GM18499 (cell line): ENCODE results near the gene MEI4.

ENCODE experiments used
- ATAC-seq: cut with Tn5 transposase; IDR thresholded peaks from one replicate; pipeline ENCODE4 v1.9.1; 2021; ENCODE audit warnings: moderate number of reproducible peaks; ENCODE audit not compliant: insufficient read depth, unreplicated experiment

MEI4 gene

DNA sequence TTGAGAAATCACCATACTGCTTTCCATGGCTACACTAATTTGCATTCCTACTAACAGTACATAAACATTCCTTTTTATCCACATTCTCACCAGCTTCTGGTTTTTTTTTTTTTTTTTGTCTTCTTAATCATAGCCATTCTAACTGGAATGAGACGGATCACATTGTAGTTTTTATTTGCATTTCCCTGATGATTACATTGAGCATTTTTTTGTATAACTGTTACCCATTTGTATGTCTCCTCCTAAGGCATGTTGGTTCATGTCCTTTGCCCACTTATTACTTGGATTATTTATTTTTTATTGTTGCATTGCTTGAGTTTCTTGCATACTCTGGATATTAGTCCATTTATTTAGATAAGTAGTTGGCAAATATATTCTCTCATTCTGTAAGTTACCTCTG is 258.0 kb downstream of the MEI4 start:
- no peak for ATAC-seq

DNA sequence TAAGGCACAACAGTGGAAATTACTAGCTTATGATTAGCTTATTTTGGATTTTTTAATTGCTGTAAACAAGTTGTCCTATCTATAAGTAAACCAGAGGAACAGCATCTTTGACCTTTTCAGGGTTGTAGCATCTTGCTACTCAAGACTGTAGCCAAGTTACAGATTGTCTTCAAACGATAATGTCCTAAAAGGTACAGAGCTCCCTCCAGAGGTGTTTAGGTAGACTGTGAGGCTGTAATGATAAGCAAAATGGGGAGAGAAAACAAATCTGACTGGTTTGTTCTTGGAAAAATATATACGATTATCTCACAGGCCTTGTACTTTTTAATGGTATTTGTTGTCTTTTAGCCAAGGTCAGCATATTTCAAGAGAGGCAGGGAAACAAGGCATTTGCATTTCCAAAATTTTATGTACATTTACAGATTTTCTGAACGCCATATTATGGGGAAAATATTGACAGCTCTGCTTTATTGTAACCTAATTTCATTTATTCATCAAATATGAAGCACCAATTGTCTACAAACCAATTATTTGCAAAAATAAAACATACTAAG is 273.4 kb downstream of the MEI4 start:
- ATAC-seq = no peak

DNA sequence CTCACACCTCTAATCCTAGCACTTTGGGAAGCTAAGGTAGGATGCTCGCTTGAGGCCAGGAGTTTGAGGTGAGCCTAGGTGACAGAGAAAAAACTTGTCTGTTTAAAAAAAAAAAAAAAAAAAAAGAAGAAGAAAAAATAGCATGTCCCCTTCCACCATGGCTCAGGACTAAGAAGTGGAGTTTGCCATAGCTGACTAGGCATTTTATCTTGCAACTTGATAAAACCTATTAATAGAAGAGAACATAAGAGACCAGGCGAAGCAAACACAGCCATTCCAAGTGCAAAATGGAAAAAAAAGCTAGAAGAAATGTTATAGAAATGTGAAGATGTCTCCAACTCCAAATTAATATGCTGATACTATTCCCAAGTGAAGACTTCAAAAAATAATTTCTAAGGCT is 277.5 kb downstream of the MEI4 start:
- no peak for ATAC-seq

DNA sequence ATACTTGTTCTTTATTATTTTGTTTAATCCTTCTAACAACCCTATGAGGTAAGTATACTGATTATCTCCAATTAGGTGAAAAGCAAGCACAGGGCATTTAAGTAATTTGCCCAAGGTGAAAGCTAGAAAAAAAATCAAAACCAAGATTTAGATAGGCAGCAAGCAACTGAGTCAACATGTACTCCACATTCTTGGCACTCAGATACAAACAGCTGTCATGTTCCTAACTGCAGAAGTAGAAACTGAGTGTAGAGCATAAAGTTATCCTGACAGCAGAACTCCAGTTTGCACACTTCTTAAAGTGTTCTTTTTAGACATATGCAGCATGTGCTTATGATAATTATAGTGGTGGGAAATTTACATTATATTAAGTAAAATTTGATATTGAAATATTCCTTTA is 278.1 kb downstream of the MEI4 start:
- no peak for ATAC-seq

- no peak for ATAC-seq
These were observed 309.2 kb downstream of the MEI4 start for GRCh38 chr6:77962070-77962469.

DNA sequence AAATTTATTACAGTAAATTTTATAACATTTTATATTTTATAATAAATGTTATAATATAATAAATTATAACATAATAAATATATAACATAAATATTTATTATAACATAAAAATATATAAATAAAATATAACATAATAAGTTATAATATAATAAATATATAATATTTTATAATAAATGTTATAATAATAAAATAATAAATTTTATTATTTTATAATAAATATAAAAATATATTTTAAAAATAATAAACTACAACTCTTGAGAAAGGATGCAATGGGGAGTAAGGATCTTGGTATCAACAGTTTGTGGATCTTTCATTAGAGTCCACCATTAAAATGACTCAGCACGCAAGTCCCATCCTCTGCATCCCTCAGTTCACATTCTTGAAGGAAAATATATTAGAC is 312.6 kb downstream of the MEI4 start:
- ATAC-seq = no peak

DNA sequence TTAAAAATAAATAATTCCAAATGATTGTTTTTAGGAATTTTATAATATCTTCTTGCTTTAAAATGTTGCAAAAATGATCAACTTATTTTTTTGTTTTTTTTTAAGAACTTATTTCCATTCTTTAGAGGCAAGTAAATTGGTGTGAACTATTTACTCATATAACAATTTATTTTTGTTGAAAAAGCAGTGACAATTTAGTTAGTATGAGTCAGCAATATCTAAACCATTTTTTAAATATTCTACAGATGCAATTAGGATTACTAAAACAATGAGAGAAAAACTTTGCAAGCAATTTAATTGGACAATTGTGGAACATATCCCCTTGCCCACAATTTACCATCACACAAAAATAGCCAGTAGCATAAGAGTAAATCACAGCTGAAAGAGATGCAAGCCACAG is 319.5 kb downstream of the MEI4 start:
- ATAC-seq = no peak
